CD4-positive, alpha-beta T cell treated with Interleukin-6 for 4 hours (primary cell): Measurements from ENCODE around the gene NCOA7.
A peak's percentile ranks its signal among the peaks of the same experiment; 100 is the strongest.
"Not testable (repeated sequence)": the region's sequence is repeated elsewhere in the genome, so short reads cannot be mapped to it uniquely, and the experiment has no call there.

Experiments
- DNase-seq: peaks from one replicate; pipeline ENCODE4 v3.0.0-alpha.2; 2020; ENCODE audit warnings: mixed read lengths

NCOA7 gene

GRCh38 chr6:125871365-125871764 lies 80.6 kb downstream of the NCOA7 start:
- no peak for DNase-seq

- DNase-seq: no peak
Measured at GRCh38 chr6:125872259-125872921, 81.6 kb downstream of the NCOA7 start.

- no peak for DNase-seq
Measured at GRCh38 chr6:125882243-125882642, 91.5 kb downstream of the NCOA7 start.

- no peak for DNase-seq
Measured at GRCh38 chr6:125884634-125885371, 94.0 kb downstream of the NCOA7 start.

- no peak for DNase-seq
Measured at GRCh38 chr6:125886021-125886420, 95.3 kb downstream of the NCOA7 start.

GRCh38 chr6:125886914-125887313 lies 96.2 kb downstream of the NCOA7 start:
- DNase-seq: no peak

GRCh38 chr6:125887372-125887771 lies 96.6 kb downstream of the NCOA7 start:
- DNase-seq: no peak

GRCh38 chr6:125888989-125889656 lies 98.4 kb downstream of the NCOA7 start:
- peak; percentile 9 for DNase-seq

- no peak for DNase-seq
Measured at GRCh38 chr6:125899726-125900182, 109.0 kb downstream of the NCOA7 start.

- peak; percentile 58 for DNase-seq
Measured at GRCh38 chr6:125904871-125905270, 114.1 kb downstream of the NCOA7 start.

GRCh38 chr6:125906158-125906998 lies 115.6 kb downstream of the NCOA7 start:
- peak; percentile 65 for DNase-seq

GRCh38 chr6:125910527-125910926 lies 119.8 kb downstream of the NCOA7 start:
- no peak for DNase-seq

- DNase-seq: not testable (repeated sequence)
Measured at GRCh38 chr6:125911051-125911451, 120.3 kb downstream of the NCOA7 start.

GRCh38 chr6:125912430-125912829 lies 121.7 kb downstream of the NCOA7 start:
- DNase-seq: not testable (repeated sequence)

- DNase-seq: no peak
Measured at GRCh38 chr6:125913145-125913544, 122.4 kb downstream of the NCOA7 start.

GRCh38 chr6:125913864-125914351 lies 123.1 kb downstream of the NCOA7 start:
- DNase-seq: no peak

GRCh38 chr6:125918230-125918629 lies 127.5 kb downstream of the NCOA7 start:
- DNase-seq: no peak

- peak; percentile 21 for DNase-seq
Measured at GRCh38 chr6:125918681-125919566, 128.2 kb downstream of the NCOA7 start.

GRCh38 chr6:125919618-125920017 lies 128.9 kb downstream of the NCOA7 start:
- DNase-seq: no peak

GRCh38 chr6:125922322-125922860 lies 131.6 kb downstream of the NCOA7 start:
- DNase-seq: no peak

- no peak for DNase-seq
Measured at GRCh38 chr6:125923366-125923877, 132.7 kb downstream of the NCOA7 start.
